Ovary (tissue), 9 donors: ENCODE data around the gene PSKH1. TPM values are rescaled to one million over a fixed set of nuclear protein-coding genes. Genes with fewer than 3 reads are reported as not detected.
A peak's percentile ranks its signal among the peaks of the same experiment; 100 is the strongest.

ENCODE experiments used
- DNase-seq, 5 donors: peaks; one replicate each; pipeline ENCODE4 v3.0.0-alpha.2; 2019 to 2020
- H3K27ac ChIP-seq, 2 donors: fragments of 200-600 bp; one replicate each; pipeline versions ENCODE4 v1.5.1 to v1.8.0; 2019 to 2022
- H3K27me3 ChIP-seq: fragments of 200-600 bp; one replicate; pipeline ENCODE4 v1.8.0; 2022
- H3K36me3 ChIP-seq: fragments of 200-600 bp; sonication (generic); one replicate; pipeline ENCODE4 v1.5.1; 2019
- H3K4me1 ChIP-seq: one replicate; pipeline ENCODE4 v1.8.1; 2013; ENCODE audit warnings: mild to moderate bottlenecking, moderate library complexity; ENCODE audit not compliant: insufficient read depth
- H3K4me3 ChIP-seq: fragments of 200-600 bp; sonication (generic); one replicate; pipeline ENCODE4 v1.5.1; 2017
- H3K9me3 ChIP-seq, 2 donors: fragments of 200-600 bp in 1 of 2; sonication (generic) in 1 of 2; one replicate each; pipeline versions ENCODE4 v1.5.1 to v1.8.1; 2013 to 2019; ENCODE audit warnings: mild to moderate bottlenecking in 1 of 2, moderate library complexity in 1 of 2
- EP300 ChIP-seq: sonication (generic); formaldehyde crosslinking; IDR thresholded peaks from one replicate; pipeline ENCODE4 v1.6.1; 2017; ENCODE audit warnings: antibody characterized with exemption
- POLR2A ChIP-seq: fragments of 450-650 bp; IDR thresholded peaks from one replicate; pipeline ENCODE4 v1.6.1; 2017; ENCODE audit warnings: antibody characterized with exemption, mild to moderate bottlenecking, moderate library complexity
- WGBS, 3 donors: extraction: QIAGEN DNeasy Blood & Tissue Kit in 1 of 3; methylation state at CpG; one replicate each; pipeline versions ENCODE4 v1.1.5 to v1.1.7; 2013 to 2017; 5-methylcytosine and 5-hydroxymethylcytosine counted together
- intact Hi-C, 4 donors: fragments of 100-400 bp; cut with DNase I; formaldehyde crosslinking; loops; one replicate each; pipeline versions ENCODE4 v1.11.0 to v1.15.1; 2022 to 2023
- polyA plus RNA-seq, 2 donors: library from polyadenylated mRNA; stranded (reverse); fragments of 200-250 nt in 1 of 2; fragments of 350-450 nt in 1 of 2; fragmentation: Illumina TruSeq in 1 of 2; extraction: RNeasy Lipid Tissue Mini Kit (QIAGEN cat#74804) in 1 of 2; gene quantifications; one replicate each; pipeline ENCODE4 v1.2.3, GENCODE V29; 2013 to 2014
- total RNA-seq, 7 donors: library from RNA; depleted of rRNA in 2 of 7; stranded (reverse); fragments of >200 nt in 2 of 7; fragmentation: NEBNext Ultra II Directional in 3 of 7; extraction: Animal tissue kit (Norgen Biotek cat#: 25700) in 3 of 7; gene quantifications; one replicate each; pipeline versions ENCODE4 v1.1.0 to v1.2.4, GENCODE V29; 2016 to 2023
- TF ChIP-seq, protein P1 (sequence below), 3 donors: fragments of 450-650 bp in 2 of 3; fragments of 200-600 bp in 1 of 3; IDR thresholded peaks; one replicate each; pipeline versions ENCODE4 v1.5.1 to v1.8.0; 2016 to 2022; ENCODE audit warnings: antibody characterized with exemption in 3 of 3, mild to moderate bottlenecking in 1 of 3
- donor health status: DM: no; HTN: no; CAD: no; lungs with moderate emphysema.
- donor health status: DM: no; HTN: no; CAD: no.
- donor health status: Bipolar disorder and iron deficiency.
- donor health status: DM: yes; HTN: yes; CAD: no.
- donor health status: DM: no; HTN: no; CAD: no.
- donor health status: DM: yes; HTN: yes; CAD: no.

PSKH1 gene
- total and polyA plus RNA-seq, 9 donors, result 9.6 to 38.9 (median 26.6) TPM

DNA sequence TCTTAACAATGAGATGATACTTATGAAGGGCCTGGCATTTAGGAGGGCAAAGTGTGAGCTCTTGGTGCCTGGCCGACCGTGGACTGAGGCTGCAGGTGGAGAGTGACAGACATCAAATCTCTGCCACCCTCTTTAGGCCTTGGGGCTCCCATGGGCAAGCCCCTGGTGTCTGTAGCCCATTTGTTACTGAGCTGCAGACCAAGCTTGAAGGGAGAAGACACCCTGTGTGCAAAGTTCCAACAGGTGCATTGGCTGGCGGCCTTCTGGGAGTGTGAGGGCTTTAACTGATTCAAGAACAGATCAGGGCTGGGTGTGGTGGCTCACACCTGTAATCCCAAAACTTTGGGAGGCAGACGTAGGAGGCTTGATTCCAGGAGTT lies 39.4 kb downstream of the PSKH1 start:
- no peaks in the 10 kb centered on the region for H3K36me3 ChIP-seq

DNA sequence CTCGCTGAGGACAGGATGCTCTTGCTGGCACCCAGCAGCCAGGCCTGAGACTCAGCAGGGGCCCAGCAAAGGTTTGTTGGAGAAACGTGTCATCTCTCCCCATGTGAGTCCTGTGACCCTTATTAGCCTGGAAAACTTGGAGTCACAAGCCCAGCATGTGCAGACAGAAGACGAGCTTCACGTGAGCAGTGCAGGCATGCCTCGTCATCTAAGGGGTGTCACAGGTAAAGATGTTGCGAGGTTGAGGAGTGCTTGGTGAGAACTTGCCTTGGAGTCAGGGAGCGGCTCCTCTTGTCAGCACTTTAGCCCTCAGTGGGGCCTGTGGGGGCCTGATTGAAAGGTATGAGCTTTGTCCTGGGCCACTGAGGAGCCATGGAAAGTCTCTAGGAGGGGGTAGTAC lies 40.8 kb downstream of the PSKH1 start:
- no peak overlapping the region for H3K27ac ChIP-seq
- no peak overlapping the region for H3K4me3 ChIP-seq
- WGBS, 3 donors, result 77 to 78% (median 78%) methylated on average over 7 of the region's 7 CpGs
- no peak for DNase-seq
- peaks cover 11% of the 10 kb centered on the region for H3K4me1 ChIP-seq
- H3K27me3 ChIP-seq, result no peaks in the 10 kb centered on the region
- H3K9me3 ChIP-seq, result no peaks in the 10 kb centered on the region
- H3K36me3 ChIP-seq, result no peaks in the 10 kb centered on the region
- intact Hi-C loops, result loop anchor here in 2 of 4 donors (5.0 to 10.0 kb wide), 2 partner anchors 257 to 269 kb away; partner anchors contain the start of genes ACD (in 1 of the 2), C16orf86 (in 1 of the 2), ENKD1 (in 1 of the 2) and PARD6A (in 1 of the 2)
- TF ChIP-seq, protein P1, sequence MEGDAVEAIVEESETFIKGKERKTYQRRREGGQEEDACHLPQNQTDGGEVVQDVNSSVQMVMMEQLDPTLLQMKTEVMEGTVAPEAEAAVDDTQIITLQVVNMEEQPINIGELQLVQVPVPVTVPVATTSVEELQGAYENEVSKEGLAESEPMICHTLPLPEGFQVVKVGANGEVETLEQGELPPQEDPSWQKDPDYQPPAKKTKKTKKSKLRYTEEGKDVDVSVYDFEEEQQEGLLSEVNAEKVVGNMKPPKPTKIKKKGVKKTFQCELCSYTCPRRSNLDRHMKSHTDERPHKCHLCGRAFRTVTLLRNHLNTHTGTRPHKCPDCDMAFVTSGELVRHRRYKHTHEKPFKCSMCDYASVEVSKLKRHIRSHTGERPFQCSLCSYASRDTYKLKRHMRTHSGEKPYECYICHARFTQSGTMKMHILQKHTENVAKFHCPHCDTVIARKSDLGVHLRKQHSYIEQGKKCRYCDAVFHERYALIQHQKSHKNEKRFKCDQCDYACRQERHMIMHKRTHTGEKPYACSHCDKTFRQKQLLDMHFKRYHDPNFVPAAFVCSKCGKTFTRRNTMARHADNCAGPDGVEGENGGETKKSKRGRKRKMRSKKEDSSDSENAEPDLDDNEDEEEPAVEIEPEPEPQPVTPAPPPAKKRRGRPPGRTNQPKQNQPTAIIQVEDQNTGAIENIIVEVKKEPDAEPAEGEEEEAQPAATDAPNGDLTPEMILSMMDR (IDR thresholded peaks at IDR 0.05), result no peak
- no peak for TF ChIP-seq EP300
- TF ChIP-seq POLR2A, result no peak

More for the DNA sequence above, 39.4 kb downstream of the PSKH1 start:
- 88 to 93% (median 91%) methylated on average over 4 of the region's 4 CpGs for WGBS, 3 donors
- TF ChIP-seq, protein P1 (IDR thresholded peaks at IDR 0.05), result no peak
- no peak for TF ChIP-seq EP300
- TF ChIP-seq POLR2A, result no peak
- Histone ChIP-seq H3K4me3 (no peak overlapping the region), H3K27me3 (no peaks in the 10 kb centered on the region), H3K4me1 (peaks cover 11% of the 10 kb centered on the region), H3K9me3 (no peaks in the 10 kb centered on the region), H3K27ac (peak overlapping the region in 1 of 2 donors; percentile 40)
- DNase-seq, result no peak
- intact Hi-C loops, result loop anchor here in 2 of 4 donors (5.0 to 10.0 kb wide), 2 partner anchors 255 to 268 kb away; partner anchors contain the start of genes ACD (in 1 of the 2), C16orf86 (in 1 of the 2), ENKD1 (in 1 of the 2) and PARD6A (in 1 of the 2)

DNA sequence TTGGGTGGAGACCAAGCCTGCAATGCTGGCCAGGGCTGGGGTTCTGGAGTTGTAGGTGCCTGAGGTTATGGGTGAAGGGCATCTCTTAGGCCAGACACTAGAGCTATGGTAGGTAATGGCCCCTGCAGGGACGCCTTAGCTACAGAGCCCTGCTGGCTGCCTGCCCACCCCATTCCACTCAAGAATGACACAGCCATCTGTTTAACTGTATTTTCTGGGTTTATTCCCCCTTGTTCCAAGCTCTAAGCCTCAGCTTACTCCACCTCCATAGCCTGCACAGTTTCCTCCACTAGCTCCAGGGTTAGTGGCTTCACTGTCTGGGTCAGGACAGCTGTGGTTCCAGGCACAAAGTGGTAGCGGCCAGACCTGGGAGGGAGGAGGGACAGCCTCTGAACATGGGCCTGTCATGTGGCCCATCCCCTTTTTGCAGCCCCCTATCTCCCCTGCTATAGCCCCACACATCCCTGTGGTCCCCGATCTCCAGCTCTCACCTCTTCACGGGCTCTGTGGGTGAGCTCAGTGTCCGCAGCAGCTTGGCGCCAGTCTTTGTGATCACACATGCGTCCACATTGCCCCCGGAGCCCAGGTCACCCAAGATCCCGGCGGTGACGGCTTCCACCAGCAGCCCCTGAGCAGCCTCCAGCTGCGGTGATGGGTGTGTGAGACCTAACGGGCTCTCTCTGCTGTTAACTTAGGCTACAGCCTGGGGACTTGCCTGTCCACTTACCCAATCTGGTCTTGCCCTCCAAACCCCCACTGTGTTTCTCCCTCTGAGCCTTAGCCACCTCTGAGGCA lies 41.4 kb downstream of the PSKH1 start:
- Histone ChIP-seq H3K27ac (peak overlapping the region; percentile 38 to 85), H3K9me3 (no peaks in the 10 kb centered on the region), H3K4me1 (peaks cover 11% of the 10 kb centered on the region), H3K36me3 (no peaks in the 10 kb centered on the region), H3K4me3 (peak overlapping the region; percentile 96), H3K27me3 (no peaks in the 10 kb centered on the region)
- peak; percentile 4 for TF ChIP-seq POLR2A
- TF ChIP-seq, protein P1 (IDR thresholded peaks at IDR 0.05), result no peak
- peak in 2 of 5 donors; percentile 46 to 59 for DNase-seq
- intact Hi-C loops, result loop anchor here in 2 of 4 donors (5.0 to 10.0 kb wide), 2 partner anchors 257 to 270 kb away; partner anchors contain the start of genes ACD (in 1 of the 2), C16orf86 (in 1 of the 2), ENKD1 (in 1 of the 2) and PARD6A (in 1 of the 2)
- WGBS, 3 donors, result 22 to 37% (median 27%) methylated on average over 13 of the region's 13 CpGs

DNA sequence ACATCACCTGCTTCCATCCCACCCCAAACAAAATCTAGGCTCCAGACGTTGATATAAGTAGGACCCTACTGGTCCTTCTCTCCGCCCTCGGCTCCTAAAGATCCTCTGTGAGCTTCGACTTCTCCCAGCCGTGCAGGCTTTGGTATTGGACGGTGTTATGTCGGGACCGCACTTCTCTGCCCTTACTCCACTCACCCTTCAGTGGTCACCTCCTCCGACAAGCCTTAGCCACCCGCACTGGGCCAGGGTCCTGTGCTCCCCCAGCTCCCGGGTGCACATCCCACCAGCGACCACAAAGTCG lies 42.0 kb downstream of the PSKH1 start:
- Histone ChIP-seq H3K27ac (peak overlapping the region; percentile 30 to 85), H3K4me1 (peaks cover 11% of the 10 kb centered on the region), H3K27me3 (no peaks in the 10 kb centered on the region), H3K36me3 (no peaks in the 10 kb centered on the region), H3K4me3 (peak overlapping the region; percentile 96), H3K9me3 (no peaks in the 10 kb centered on the region)
- intact Hi-C loops, result loop anchor here in 1 of 4 donors (10.0 kb wide), 1 partner anchor 270 kb away; the partner anchor contains the start of genes ACD, C16orf86, ENKD1 and PARD6A
- TF ChIP-seq POLR2A (no peak), EP300 (no peak)
- TF ChIP-seq, protein P1 (IDR thresholded peaks at IDR 0.05), result no peak
- DNase-seq, result no peak
- 5 to 9% (median 8%) methylated on average over 13 of the region's 13 CpGs for WGBS, 3 donors
